Measurements from ENCODE around the gene POU2AF2.

GRCh38 chr11:111265421-111265820 lies 19.9 kb downstream of the POU2AF2 start:
- TF ChIP-seq EZH2 (IDR thresholded peaks at IDR 0.05; ENCODE audit: borderline replicate concordance, low read length): no peak
- no peak for TF ChIP-seq CTCF (conservative IDR thresholded peaks at IDR 0.05 in 1 of 2, IDR thresholded peaks at IDR 0.05 in 1 of 2; ENCODE audit: extremely low read depth in 1 of 2, insufficient read depth in 1 of 2, low read depth in 1 of 2, low read length in 2 of 2)
